Measurements from ENCODE around the gene HCFC1R1.

Gene HCFC1R1

DNA sequence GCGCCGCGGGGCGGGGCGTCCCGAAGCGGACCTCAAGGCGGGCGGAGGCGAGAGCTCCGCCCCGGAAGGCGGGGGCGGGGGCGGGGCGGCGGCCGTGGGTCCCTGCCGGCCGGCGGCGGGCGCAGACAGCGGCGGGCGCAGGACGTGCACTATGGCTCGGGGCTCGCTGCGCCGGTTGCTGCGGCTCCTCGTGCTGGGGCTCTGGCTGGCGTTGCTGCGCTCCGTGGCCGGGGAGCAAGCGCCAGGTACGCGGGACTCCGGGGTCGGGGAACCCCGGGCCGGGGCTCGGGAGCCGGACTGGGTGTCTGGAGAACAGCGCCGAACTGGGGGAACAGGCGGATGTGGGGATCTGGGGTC lies 3.5 kb downstream of the HCFC1R1 start, which contains the start of gene TNFRSF12A (continued):
- TF ChIP-seq, protein P1, sequence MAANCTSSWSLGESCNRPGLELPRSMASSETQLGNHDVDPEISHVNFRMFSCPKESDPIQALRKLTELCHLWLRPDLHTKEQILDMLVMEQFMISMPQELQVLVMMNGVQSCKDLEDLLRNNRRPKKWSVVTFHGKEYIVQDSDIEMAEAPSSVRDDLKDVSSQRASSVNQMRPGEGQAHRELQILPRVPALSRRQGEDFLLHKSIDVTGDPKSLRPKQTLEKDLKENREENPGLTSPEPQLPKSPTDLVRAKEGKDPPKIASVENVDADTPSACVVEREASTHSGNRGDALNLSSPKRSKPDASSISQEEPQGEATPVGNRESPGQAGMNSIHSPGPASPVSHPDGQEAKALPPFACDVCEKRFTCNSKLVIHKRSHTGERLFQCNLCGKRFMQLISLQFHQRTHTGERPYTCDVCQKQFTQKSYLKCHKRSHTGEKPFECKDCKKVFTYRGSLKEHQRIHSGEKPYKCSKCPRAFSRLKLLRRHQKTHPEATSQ (tag by site-specific recombination; IDR thresholded peaks at IDR 0.05), result 0 out of 2 replicates have a peak, but pooled peaks have one; percentile 42
- TF ChIP-seq ZNF121 (tag by site-specific recombination; IDR thresholded peaks at IDR 0.05) (no peak), ZNF423 (tag by site-specific recombination; IDR thresholded peaks at IDR 0.05) (no peak), ZNF561 (tag by site-specific recombination; IDR thresholded peaks at IDR 0.05; ENCODE audit: borderline replicate concordance) (peak; percentile 22; the same call in 1 of the 2 replicates), ZNF354C (tag by site-specific recombination; IDR thresholded peaks at IDR 0.05; ENCODE audit: borderline replicate concordance, low read depth) (no peak), ZNF701 (tag by site-specific recombination; IDR thresholded peaks at IDR 0.05) (no peak), MZF1 (tag by site-specific recombination; IDR thresholded peaks at IDR 0.05; ENCODE audit: borderline replicate concordance) (peak; percentile 64; the same call in 1 of the 2 replicates), ZNF610 (tag by site-specific recombination; IDR thresholded peaks at IDR 0.05; ENCODE audit: borderline replicate concordance) (no peak), ZEB2 (tag by site-specific recombination; IDR thresholded peaks at IDR 0.05) (no peak), ZNF514 (tag by site-specific recombination; IDR thresholded peaks at IDR 0.05) (no peak), ZNF768 (tag by site-specific recombination; IDR thresholded peaks at IDR 0.05) (no peak), ZNF169 (tag by site-specific recombination; IDR thresholded peaks at IDR 0.05) (no peak), YY1 (tag by site-specific recombination; IDR thresholded peaks at IDR 0.05) (no peak), ZNF623 (tag by site-specific recombination; IDR thresholded peaks at IDR 0.05) (no peak), ZBTB21 (tag by site-specific recombination; IDR thresholded peaks at IDR 0.05) (no peak), ZNF48 (tag by site-specific recombination; IDR thresholded peaks at IDR 0.05) (no peak), ZNF394 (tag by site-specific recombination; IDR thresholded peaks at IDR 0.05; ENCODE audit: borderline replicate concordance) (no peak), ZNF600 (tag by site-specific recombination; IDR thresholded peaks at IDR 0.05) (peak; percentile 54; the same call in 1 of the 2 replicates), TCF7L2 (IDR thresholded peaks at IDR 0.05; ENCODE audit: borderline replicate concordance, low read depth, low read length) (no peak), ZNF266 (tag by site-specific recombination; IDR thresholded peaks at IDR 0.05; ENCODE audit: low read depth) (no peak), ZNF311 (tag by site-specific recombination; IDR thresholded peaks at IDR 0.05; ENCODE audit: borderline replicate concordance) (no peak), ZNF114 (tag by site-specific recombination; IDR thresholded peaks at IDR 0.05) (no peak), ZNF530 (tag by site-specific recombination; IDR thresholded peaks at IDR 0.05; ENCODE audit: low read depth) (no peak), ZNF391 (tag by site-specific recombination; IDR thresholded peaks at IDR 0.05; ENCODE audit: borderline replicate concordance, low read depth) (no peak)
- TF ChIP-seq, protein P2, sequence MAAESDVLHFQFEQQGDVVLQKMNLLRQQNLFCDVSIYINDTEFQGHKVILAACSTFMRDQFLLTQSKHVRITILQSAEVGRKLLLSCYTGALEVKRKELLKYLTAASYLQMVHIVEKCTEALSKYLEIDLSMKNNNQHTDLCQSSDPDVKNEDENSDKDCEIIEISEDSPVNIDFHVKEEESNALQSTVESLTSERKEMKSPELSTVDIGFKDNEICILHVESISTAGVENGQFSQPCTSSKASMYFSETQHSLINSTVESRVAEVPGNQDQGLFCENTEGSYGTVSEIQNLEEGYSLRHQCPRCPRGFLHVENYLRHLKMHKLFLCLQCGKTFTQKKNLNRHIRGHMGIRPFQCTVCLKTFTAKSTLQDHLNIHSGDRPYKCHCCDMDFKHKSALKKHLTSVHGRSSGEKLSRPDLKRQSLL (tag by site-specific recombination; IDR thresholded peaks at IDR 0.05), result 0 out of 2 replicates have a peak, but pooled peaks have one; percentile 5
- TF ChIP-seq, protein P3, sequence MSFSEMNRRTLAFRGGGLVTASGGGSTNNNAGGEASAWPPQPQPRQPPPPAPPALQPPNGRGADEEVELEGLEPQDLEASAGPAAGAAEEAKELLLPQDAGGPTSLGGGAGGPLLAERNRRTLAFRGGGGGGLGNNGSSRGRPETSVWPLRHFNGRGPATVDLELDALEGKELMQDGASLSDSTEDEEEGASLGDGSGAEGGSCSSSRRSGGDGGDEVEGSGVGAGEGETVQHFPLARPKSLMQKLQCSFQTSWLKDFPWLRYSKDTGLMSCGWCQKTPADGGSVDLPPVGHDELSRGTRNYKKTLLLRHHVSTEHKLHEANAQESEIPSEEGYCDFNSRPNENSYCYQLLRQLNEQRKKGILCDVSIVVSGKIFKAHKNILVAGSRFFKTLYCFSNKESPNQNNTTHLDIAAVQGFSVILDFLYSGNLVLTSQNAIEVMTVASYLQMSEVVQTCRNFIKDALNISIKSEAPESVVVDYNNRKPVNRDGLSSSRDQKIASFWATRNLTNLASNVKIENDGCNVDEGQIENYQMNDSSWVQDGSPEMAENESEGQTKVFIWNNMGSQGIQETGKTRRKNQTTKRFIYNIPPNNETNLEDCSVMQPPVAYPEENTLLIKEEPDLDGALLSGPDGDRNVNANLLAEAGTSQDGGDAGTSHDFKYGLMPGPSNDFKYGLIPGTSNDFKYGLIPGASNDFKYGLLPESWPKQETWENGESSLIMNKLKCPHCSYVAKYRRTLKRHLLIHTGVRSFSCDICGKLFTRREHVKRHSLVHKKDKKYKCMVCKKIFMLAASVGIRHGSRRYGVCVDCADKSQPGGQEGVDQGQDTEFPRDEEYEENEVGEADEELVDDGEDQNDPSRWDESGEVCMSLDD (tag by site-specific recombination; IDR thresholded peaks at IDR 0.05), result no peak
- TF ChIP-seq, protein P4, sequence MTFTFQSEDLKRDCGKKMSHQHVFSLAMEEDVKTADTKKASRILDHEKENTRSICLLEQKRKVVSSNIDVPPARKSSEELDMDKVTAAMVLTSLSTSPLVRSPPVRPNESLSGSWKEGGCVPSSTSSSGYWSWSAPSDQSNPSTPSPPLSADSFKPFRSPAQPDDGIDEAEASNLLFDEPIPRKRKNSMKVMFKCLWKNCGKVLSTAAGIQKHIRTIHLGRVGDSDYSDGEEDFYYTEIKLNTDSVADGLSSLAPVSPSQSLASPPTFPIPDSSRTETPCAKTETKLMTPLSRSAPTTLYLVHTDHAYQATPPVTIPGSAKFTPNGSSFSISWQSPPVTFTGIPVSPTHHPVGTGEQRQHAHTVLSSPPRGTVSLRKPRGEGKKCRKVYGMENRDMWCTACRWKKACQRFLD (tag by site-specific recombination; IDR thresholded peaks at IDR 0.05), result no peak
- TF ChIP-seq, protein P5, sequence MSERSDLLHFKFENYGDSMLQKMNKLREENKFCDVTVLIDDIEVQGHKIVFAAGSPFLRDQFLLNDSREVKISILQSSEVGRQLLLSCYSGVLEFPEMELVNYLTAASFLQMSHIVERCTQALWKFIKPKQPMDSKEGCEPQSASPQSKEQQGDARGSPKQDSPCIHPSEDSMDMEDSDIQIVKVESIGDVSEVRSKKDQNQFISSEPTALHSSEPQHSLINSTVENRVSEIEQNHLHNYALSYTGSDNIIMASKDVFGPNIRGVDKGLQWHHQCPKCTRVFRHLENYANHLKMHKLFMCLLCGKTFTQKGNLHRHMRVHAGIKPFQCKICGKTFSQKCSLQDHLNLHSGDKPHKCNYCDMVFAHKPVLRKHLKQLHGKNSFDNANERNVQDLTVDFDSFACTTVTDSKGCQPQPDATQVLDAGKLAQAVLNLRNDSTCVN (tag by site-specific recombination; optimal IDR thresholded peaks at IDR 0.05), result peak; percentile 24
- TF ChIP-seq, protein P6, sequence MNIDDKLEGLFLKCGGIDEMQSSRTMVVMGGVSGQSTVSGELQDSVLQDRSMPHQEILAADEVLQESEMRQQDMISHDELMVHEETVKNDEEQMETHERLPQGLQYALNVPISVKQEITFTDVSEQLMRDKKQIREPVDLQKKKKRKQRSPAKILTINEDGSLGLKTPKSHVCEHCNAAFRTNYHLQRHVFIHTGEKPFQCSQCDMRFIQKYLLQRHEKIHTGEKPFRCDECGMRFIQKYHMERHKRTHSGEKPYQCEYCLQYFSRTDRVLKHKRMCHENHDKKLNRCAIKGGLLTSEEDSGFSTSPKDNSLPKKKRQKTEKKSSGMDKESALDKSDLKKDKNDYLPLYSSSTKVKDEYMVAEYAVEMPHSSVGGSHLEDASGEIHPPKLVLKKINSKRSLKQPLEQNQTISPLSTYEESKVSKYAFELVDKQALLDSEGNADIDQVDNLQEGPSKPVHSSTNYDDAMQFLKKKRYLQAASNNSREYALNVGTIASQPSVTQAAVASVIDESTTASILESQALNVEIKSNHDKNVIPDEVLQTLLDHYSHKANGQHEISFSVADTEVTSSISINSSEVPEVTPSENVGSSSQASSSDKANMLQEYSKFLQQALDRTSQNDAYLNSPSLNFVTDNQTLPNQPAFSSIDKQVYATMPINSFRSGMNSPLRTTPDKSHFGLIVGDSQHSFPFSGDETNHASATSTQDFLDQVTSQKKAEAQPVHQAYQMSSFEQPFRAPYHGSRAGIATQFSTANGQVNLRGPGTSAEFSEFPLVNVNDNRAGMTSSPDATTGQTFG (tag by site-specific recombination; IDR thresholded peaks at IDR 0.05; ENCODE audit: borderline replicate concordance), result no peak
- TF ChIP-seq, protein P7, sequence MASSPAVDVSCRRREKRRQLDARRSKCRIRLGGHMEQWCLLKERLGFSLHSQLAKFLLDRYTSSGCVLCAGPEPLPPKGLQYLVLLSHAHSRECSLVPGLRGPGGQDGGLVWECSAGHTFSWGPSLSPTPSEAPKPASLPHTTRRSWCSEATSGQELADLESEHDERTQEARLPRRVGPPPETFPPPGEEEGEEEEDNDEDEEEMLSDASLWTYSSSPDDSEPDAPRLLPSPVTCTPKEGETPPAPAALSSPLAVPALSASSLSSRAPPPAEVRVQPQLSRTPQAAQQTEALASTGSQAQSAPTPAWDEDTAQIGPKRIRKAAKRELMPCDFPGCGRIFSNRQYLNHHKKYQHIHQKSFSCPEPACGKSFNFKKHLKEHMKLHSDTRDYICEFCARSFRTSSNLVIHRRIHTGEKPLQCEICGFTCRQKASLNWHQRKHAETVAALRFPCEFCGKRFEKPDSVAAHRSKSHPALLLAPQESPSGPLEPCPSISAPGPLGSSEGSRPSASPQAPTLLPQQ (tag by site-specific recombination; IDR thresholded peaks at IDR 0.05), result no peak

All from HEK293 (cell line).